Measurements from ENCODE around the gene FN3K.
"Not testable (repeated sequence)": the region's sequence is repeated elsewhere in the genome, so short reads cannot be mapped to it uniquely, and the experiment has no call there.

The FN3K gene

DNA sequence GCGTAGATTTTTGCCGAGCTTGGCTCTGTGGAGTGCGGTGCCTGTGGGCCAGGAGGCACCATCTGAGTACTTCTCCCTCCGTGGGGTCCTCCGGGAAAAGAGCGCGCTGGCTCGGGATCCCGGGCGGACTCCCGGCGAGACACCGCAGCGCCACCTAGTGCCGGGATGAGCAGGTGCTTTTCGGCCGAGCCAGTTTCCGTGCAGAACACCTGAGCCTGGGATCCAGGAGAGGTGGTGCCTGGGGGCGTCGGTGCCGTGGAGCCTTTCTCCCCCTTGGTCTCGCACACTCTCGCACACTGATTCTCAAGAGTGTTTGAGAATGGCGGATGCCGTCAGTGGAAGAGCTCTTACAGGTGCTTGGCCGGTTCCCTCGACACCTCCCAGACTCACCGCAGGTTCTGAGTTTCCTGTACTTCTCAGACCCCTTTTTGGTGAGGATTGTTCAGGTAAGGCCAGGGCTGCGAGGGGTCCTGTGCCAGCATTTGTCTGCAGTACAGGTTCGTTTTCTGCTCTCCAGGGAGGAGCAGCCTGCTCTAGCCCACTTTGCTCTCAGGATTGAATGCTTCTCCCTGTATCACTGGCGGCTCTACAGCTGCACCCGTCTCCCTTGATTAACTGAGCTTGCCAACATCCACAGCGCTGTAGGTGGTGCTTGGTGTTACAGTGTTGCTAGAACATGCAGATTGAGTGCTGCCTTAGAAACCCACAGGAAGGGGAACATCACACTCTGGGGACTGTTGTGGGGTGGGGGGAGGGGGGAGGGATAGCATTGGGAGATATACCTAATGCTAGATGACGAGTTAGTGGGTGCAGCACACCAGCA lies 39.8 kb downstream of the FN3K start:
- peak; percentile 41 to 57 for DNase-seq

- no peak for DNase-seq
Measured at GRCh38 chr17:82776454-82776853, 41.0 kb downstream of the FN3K start.

DNA sequence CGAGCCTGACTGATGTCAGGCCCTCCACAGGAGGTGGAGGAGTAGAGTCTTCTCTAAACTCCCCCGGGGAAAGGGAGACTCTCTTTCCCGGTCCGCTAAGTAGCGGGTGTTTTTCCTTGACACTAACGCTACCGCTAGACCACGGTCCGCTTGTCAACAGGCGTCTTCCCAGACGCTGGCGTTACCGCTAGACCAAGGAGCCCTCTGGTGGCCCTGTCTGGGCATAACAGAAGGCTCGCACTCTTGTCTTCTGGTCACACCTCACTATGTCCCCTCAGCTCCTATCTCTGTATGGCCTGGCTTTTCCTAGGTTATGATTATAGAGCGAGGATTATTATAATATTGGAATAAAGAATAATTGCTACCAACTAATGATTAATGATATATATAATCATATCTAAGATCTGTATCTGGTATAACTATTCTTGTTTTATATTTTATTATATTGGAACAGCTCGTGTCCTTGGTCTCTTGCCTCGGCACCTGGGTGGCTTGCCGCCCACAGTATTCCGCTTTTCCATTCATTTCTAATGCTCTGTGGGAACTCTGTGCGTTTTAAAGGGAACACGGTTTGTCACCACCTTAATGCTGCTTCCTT lies 42.5 kb downstream of the FN3K start:
- DNase-seq, result not testable (repeated sequence)

DNA sequence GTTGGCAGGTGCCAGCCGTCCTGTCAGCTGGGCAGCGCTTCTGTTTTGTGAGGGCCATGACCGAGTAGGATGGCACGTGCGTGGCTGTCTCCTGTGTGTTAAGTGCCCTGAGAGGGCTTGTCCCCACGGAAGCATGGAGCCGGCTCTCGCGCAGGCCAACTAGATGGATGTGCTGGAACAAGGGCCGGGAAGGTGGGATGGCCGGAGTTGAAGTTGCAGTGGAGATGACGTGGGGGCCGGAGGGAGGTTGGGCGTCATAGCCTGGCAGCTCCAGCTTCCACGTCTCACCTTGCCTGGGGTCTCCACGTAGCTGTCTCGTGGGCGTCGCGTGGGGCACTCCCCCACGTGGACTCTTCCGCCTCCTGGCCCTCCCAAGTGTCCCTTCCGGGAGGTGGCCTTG lies 44.1 kb downstream of the FN3K start:
- DNase-seq, result no peak

GRCh38 chr17:82780195-82780594 lies 44.8 kb downstream of the FN3K start:
- no peak for DNase-seq

DNA sequence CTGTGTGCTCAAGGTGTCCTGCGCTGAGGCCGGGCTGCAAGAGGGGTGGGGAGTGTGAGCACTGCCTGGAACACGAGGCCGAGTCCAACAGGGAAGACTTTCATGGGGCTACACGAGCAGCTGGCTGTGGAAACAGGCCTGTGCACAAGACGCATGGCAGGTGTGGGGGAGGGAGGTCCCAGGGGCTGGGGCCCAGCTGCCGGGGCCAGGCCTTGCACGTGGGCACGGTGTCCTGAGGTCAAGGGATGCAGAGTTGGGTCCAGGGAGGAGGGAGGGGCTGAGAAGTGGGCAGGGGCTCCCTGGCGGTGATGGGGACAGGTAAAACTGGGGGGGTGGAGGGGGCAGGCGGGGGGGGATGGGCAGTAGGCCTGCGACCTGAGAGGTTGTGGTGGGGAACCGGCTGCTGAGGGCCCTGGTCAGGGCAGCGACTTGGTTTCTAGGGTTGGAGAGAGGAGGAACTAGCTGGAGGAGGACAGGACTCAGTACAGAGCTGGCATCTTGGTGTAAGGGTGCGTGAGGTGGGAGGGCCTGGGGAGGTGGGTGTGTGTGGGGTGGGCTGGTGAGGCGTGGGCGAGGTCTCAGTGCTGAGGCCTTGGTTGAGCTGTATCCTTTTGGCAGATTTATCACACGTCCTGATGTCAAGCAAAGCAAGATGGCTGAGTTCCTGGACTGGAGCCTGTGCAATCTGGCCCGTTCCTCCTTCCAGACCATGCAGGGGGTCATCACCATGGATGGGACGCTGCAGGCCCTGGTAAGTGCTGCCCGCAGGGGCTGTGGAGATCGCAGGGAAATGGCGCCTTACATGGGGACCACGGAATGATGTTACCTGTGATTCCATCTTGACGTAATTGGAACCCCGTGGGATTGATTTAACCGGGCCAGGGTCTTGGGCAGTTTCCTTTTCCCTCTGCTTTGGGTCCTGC lies 45.8 kb downstream of the FN3K start:
- DNase-seq, result no peak

GRCh38 chr17:82781894-82782274 lies 46.5 kb downstream of the FN3K start:
- peak; percentile 92 to 94 for DNase-seq

DNA sequence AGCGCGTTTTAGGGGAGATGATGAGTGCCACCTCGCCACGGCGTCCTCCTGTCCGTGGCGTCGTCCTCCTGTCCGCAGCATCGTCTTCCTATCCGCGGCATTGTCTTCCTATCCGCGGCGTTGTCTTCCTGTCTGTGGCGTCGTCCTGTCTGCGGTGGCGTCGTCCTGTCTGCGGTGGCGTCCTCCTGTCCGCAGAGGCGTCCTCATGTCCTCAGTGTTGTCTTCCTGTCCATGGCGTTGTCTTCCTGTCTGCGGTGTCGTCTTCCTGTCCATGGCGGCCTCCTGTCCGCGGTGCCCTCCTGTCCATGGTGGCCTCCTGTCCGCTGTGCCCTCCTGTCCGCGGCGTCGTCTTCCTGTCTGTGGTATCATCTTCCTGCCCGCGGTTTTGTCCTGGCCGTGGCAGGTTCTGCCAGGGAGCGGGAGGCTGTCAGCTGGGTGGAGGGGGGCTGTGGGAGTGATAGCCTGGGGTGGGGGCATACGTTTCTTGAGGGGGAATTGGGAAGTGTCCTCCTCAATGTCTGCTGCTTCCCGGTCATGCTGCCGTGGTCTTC lies 47.3 kb downstream of the FN3K start:
- no peak for DNase-seq

GRCh38 chr17:82783498-82783897 lies 48.1 kb downstream of the FN3K start:
- no peak for DNase-seq

DNA sequence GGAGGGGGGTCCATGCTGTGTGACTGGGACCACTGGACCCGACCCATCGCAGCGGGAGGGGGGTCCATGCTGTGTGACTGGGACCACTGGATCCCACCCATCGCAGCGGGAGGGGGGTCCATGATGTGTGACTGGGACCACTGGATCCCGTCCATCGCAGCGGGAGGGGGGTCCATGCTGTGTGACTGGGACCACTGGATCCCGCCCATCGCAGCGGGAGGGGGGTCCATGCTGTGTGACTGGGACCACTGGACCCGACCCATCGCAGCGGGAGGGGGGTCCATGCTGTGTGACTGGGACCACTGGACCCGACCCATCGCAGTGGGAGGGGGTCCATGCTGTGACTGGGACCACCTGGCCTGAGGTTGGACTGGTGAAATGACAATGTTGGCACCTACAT lies 50.2 kb downstream of the FN3K start:
- not testable (repeated sequence) for DNase-seq

DNA sequence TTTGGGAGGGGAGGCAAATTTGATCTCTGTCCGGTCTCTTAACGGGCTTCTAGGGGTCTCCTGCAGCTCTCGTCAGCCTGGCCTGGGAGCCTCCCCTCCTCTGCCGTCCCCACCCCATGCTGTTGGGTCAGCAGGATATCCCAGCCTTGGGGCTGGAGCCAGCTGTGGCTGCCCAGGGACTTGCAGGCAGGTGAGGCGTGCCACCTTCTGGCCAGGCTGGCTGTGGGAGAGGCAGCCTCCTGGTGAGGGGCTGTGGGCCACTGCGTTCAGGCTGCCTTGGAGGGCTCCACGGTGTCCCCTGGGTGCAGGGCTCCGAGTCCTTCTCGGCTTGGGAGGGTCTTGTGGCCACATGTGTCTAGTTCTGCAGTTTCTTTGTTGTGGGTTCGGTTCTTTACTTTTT lies 51.0 kb downstream of the FN3K start:
- no peak for DNase-seq

- no peak for DNase-seq
Measured at GRCh38 chr17:82787081-82787848, 51.9 kb downstream of the FN3K start.

DNA sequence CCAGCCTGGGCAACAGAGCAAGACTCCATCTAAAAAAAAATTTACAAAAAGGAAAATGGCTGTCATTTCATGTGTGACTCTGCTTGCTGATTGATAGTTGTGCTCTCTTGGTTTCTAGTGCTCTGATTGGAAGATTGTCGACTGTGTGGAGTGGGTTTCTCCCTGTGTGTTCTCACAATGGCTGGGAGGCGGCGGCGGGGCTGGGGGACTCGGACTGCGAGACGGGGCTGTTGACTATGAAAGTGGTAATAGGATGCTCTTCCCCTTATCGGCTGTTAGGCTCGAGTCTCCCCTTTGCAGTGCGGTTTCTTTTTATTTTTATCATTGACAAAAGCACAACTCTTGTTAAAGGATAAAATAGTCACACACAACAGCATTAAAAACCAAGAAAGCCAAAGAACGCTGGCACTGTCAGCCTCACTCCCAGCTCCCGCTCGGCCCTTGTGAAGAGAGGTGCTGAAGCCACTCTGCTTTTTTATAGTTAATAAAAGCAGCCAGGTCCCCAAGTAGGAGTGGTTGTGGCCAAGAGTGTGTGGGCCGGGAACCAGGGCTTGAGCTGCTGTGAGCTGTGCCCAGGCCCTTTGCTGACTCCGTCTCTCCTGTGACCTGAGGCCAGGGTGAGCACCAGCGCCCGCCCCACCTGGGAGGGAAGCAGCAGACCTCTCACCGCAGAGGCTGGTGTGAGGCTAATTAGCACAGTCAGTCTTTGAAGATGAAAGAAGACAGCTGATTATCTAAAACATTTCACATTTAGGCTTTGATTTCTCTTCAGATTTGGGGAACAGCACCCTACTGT lies 53.0 kb downstream of the FN3K start:
- DNase-seq, result no peak

GRCh38 chr17:82789051-82789592 lies 53.7 kb downstream of the FN3K start:
- no peak for DNase-seq

DNA sequence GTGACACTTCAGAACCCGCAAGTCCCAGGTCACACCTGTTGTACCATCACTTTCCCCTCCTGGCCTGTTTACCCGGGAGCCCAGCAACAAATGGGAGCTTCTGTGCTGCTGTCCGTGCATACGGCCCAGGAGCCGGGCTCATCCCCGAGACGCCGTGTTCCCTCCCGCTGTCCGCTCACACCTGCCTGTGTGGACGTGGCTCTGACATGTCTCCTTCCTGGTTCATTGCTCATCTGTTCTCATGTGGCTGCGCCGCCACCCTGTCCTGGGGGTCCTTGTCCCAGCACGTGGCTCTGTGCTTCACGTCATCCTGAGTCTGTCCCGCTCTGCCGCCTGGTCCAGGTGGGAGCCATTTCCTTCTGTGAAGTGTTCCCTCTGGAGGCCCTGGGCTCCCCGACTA lies 54.4 kb downstream of the FN3K start:
- no peak for DNase-seq

DNA sequence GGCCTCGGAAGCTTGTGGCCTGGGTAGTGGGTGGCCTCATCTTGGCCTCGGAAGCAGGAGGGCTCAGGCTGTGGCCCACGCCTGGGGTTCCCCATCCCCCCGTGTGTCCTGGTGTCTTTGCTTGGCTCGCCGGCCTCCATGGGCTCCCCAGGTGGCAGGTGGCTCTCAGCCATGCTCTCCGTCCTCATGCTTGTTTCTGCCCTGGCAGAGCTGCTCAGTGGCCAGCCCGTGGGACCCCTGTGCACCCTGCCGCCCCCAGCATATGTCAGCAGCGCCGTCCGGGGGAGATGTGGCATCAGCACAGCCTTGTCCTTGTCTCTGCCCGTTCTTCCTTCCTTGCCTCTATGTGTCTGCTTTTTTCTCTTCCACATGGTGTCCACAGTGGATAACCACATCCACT lies 55.0 kb downstream of the FN3K start:
- DNase-seq, result no peak

DNA sequence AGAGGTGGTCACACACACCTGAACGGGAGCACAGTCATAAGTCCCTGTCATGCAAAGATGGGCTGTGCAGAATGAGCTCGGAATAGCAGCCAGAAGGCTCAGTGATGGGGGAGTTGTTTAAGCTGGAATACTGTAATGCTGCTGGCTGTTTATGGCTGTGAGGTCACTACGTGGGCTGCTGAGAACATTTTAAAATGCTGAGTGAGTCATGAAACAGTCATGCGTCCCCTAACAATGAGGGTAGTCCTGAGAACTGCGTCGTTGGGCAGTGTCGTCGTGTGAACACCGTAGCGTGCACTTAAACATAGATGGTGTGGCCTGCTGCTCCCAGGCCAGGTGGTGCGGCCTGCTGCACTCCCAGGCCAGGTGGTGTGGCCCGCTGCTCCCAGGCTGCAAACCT lies 56.1 kb downstream of the FN3K start:
- DNase-seq, result no peak

DNA sequence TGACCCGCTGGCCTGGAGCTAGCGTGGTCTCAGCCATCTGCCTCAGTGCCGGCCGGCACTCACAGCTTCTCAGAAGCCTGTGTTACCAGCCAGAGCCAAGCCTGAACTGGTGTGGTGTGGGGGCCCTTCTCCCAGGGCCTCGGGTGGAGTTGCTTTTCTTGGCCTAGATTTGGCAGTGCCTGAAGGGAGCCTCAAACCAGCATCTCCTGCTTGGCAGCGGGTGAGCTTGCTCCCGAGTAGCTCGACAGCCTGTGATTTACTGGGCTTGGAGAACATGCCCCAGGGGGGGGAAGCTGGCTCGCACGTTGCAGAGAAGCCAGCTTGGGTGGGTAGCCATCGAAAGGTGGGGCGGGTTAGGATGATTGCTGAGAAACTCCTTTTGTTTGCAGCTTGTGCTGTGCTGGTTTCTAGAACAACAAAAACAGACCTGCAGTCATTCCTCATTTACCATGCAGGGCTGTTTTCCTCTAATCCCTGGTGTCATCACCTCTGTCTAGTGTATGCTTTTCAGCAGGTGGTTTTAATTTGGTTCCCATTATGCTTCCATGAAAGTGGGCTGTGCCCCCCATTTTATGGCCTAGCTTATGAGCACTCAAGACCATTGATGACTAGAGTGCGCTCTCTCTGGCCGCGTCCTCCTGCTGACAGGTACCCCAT lies 58.7 kb downstream of the FN3K start:
- DNase-seq, result no peak

GRCh38 chr17:82794781-82795482 lies 59.5 kb downstream of the FN3K start:
- DNase-seq, result no peak

GRCh38 chr17:82795615-82796014 lies 60.2 kb downstream of the FN3K start:
- no peak for DNase-seq

Measured in Kasumi-1 (cell line).